ENCODE data around the gene SDK1. TPM values are rescaled to one million over a fixed set of nuclear protein-coding genes. Genes with fewer than 3 reads are reported as not detected.

The SDK1 gene
- total and polyA plus RNA-seq, 4 donors: 0.12 to 0.47 (median 0.36) TPM

DNA sequence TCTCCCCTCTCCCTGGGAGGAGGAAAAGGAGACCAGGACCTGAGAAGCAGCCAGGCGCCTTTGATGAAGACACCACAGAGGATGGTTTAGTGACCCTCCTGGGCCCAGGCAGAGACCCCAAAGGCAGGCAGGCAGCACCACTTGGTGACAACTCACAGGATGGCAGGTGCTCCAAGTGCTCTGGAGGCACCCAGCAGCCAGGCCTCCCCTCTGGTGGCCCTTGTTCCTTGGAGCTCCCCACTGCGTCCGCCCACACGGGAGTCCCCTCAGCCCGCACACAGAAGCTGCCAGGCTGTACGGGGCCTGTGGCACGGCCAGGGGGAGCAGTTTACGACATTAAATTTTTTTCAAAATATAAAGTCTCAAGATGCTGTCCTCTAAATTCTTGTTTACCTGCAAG is 773.9 kb downstream of the SDK1 start:
- Histone ChIP-seq H3K4me1 (ENCODE audit: control insufficient read depth in 4 of 4, insufficient read depth in 4 of 4, low read length in 3 of 4) (no peaks in the 10 kb centered on the region), H3K36me3 (ENCODE audit: control insufficient read depth in 4 of 4, insufficient read depth in 3 of 4, low read depth in 1 of 4, low read length in 3 of 4) (no peaks in the 10 kb centered on the region), H3K27me3 (ENCODE audit: control insufficient read depth in 4 of 4, insufficient read depth in 4 of 4, low read length in 3 of 4) (no peaks in the 10 kb centered on the region), H3K4me3 (ENCODE audit: low read depth in 1 of 3, low read length in 3 of 3) (no peak overlapping the region), H3K27ac (ENCODE audit: low read depth in 1 of 2, low read length in 2 of 2) (no peak overlapping the region), H3K9ac (ENCODE audit: low read depth in 1 of 2, low read length in 2 of 2) (no peak overlapping the region), H3K9me3 (ENCODE audit: control insufficient read depth in 4 of 4, low read length in 3 of 4) (no peaks in the 10 kb centered on the region)
- WGBS: 90% methylated on average over 8 of the region's 8 CpGs
- TF ChIP-seq FOXA1 (IDR thresholded peaks at IDR 0.05) (no peak), NR2F2 (IDR thresholded peaks at IDR 0.05) (no peak), EGR1 (IDR thresholded peaks at IDR 0.05; ENCODE audit: low read depth in 2 of 2) (no peak), SP1 (IDR thresholded peaks at IDR 0.05) (no peak), YY1 (IDR thresholded peaks at IDR 0.05) (no peak), GABPA (IDR thresholded peaks at IDR 0.05 in 1 of 2, conservative IDR thresholded peaks at IDR 0.05 in 1 of 2) (no peak), HNF4G (IDR thresholded peaks at IDR 0.05) (no peak), RXRA (IDR thresholded peaks at IDR 0.05) (no peak), TAF1 (conservative IDR thresholded peaks at IDR 0.05) (no peak), FOXA2 (IDR thresholded peaks at IDR 0.05) (no peak), RAD21 (IDR thresholded peaks at IDR 0.05) (no peak), HNF4A (conservative IDR thresholded peaks at IDR 0.05) (no peak)
- TF ChIP-seq, protein P1, sequence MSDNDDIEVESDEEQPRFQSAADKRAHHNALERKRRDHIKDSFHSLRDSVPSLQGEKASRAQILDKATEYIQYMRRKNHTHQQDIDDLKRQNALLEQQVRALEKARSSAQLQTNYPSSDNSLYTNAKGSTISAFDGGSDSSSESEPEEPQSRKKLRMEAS (IDR thresholded peaks at IDR 0.05): no peak
- TF ChIP-seq, protein P2, sequence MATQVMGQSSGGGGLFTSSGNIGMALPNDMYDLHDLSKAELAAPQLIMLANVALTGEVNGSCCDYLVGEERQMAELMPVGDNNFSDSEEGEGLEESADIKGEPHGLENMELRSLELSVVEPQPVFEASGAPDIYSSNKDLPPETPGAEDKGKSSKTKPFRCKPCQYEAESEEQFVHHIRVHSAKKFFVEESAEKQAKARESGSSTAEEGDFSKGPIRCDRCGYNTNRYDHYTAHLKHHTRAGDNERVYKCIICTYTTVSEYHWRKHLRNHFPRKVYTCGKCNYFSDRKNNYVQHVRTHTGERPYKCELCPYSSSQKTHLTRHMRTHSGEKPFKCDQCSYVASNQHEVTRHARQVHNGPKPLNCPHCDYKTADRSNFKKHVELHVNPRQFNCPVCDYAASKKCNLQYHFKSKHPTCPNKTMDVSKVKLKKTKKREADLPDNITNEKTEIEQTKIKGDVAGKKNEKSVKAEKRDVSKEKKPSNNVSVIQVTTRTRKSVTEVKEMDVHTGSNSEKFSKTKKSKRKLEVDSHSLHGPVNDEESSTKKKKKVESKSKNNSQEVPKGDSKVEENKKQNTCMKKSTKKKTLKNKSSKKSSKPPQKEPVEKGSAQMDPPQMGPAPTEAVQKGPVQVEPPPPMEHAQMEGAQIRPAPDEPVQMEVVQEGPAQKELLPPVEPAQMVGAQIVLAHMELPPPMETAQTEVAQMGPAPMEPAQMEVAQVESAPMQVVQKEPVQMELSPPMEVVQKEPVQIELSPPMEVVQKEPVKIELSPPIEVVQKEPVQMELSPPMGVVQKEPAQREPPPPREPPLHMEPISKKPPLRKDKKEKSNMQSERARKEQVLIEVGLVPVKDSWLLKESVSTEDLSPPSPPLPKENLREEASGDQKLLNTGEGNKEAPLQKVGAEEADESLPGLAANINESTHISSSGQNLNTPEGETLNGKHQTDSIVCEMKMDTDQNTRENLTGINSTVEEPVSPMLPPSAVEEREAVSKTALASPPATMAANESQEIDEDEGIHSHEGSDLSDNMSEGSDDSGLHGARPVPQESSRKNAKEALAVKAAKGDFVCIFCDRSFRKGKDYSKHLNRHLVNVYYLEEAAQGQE (IDR thresholded peaks at IDR 0.05): no peak
- TF ChIP-seq, protein P3, sequence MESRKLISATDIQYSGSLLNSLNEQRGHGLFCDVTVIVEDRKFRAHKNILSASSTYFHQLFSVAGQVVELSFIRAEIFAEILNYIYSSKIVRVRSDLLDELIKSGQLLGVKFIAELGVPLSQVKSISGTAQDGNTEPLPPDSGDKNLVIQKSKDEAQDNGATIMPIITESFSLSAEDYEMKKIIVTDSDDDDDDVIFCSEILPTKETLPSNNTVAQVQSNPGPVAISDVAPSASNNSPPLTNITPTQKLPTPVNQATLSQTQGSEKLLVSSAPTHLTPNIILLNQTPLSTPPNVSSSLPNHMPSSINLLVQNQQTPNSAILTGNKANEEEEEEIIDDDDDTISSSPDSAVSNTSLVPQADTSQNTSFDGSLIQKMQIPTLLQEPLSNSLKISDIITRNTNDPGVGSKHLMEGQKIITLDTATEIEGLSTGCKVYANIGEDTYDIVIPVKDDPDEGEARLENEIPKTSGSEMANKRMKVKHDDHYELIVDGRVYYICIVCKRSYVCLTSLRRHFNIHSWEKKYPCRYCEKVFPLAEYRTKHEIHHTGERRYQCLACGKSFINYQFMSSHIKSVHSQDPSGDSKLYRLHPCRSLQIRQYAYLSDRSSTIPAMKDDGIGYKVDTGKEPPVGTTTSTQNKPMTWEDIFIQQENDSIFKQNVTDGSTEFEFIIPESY (IDR thresholded peaks at IDR 0.05): no peak
- TF ChIP-seq, protein P4, sequence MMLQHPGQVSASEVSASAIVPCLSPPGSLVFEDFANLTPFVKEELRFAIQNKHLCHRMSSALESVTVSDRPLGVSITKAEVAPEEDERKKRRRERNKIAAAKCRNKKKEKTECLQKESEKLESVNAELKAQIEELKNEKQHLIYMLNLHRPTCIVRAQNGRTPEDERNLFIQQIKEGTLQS (IDR thresholded peaks at IDR 0.05): no peak
- TF ChIP-seq, protein P5, sequence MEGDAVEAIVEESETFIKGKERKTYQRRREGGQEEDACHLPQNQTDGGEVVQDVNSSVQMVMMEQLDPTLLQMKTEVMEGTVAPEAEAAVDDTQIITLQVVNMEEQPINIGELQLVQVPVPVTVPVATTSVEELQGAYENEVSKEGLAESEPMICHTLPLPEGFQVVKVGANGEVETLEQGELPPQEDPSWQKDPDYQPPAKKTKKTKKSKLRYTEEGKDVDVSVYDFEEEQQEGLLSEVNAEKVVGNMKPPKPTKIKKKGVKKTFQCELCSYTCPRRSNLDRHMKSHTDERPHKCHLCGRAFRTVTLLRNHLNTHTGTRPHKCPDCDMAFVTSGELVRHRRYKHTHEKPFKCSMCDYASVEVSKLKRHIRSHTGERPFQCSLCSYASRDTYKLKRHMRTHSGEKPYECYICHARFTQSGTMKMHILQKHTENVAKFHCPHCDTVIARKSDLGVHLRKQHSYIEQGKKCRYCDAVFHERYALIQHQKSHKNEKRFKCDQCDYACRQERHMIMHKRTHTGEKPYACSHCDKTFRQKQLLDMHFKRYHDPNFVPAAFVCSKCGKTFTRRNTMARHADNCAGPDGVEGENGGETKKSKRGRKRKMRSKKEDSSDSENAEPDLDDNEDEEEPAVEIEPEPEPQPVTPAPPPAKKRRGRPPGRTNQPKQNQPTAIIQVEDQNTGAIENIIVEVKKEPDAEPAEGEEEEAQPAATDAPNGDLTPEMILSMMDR (IDR thresholded peaks at IDR 0.05; ENCODE audit: low read depth, low read length, missing input control): no peak
- no peak for DNase-seq (ENCODE audit: low spot score)

Data from liver (tissue), 9 donors.